Measurements from ENCODE around the gene NEK10.
"Not testable (repeated sequence)": the region's sequence is repeated elsewhere in the genome, so short reads cannot be mapped to it uniquely, and the experiment has no call there.

The NEK10 gene

DNA sequence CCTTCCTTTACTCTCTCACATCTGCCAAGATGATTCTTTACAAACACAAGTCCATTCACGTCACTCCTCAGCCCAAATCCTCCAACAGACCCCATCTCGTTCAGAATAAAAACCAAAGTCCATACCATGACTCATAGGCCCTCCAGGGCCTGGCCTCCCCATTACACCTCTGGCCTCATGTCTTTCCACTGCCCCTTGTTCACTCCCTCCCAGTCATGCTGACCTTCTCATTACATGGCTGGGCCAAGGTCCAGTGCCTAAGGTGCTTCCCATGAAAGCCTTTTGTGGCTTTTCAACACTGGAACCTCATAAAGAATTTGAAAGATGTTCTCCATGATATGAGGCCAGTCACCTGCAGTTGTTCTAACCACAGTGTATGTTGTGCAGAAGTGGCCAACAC lies 44.5 kb downstream of the NEK10 start:
- in situ Hi-C loops (cut with HindIII; ENCODE audit: low pct_ligation_motif_present, low pct_unique_long_range_greater_than_20kb, low sequenced_read_pairs): no loop called here
- DNase-seq: no peak

DNA sequence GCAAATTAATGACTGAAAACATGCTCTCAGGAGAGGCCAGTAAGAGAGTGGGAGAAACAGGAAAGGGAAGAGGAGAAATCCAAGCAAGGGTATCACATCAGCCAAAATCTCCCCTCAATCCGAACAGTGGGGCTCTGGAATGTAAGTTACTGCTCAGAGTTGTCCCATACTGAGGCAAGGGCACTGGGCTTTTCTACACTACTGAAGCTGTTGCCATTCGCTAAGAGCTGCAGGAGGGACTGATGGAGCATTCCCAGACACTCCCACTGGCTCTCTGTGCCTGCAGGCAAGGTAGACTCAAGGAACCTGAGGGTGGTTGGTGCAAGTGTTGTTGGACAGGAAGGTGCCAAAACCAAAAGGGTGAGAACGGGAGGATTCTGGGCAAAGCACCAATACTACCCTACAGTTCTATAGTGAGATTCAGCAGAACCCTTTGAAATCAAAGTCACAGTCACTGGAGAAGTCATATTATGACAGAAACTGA lies 46.1 kb downstream of the NEK10 start:
- in situ Hi-C loops (cut with HindIII; ENCODE audit: low pct_ligation_motif_present, low pct_unique_long_range_greater_than_20kb, low sequenced_read_pairs): no loop called here
- no peak for DNase-seq

DNA sequence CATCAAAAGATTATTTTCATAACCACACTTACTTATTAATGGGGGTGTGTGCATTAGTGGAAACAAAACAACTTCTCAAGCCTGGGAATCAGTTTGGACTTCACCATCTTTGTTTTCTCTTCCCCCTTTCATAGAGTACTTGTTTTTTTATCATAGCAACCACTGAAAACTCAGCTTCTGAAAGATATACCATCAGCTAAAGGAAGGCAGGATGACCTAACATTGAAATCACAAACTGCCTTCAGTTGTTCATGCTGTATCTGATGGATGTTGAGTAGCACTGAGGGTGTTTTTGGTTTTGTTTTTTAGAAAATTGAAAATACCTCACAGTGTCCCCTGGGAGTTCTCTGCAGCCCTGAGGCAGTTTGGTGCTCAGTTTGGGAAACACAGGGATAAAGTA lies 46.5 kb downstream of the NEK10 start:
- in situ Hi-C loops (cut with HindIII; ENCODE audit: low pct_ligation_motif_present, low pct_unique_long_range_greater_than_20kb, low sequenced_read_pairs): no loop called here
- no peak for DNase-seq

DNA sequence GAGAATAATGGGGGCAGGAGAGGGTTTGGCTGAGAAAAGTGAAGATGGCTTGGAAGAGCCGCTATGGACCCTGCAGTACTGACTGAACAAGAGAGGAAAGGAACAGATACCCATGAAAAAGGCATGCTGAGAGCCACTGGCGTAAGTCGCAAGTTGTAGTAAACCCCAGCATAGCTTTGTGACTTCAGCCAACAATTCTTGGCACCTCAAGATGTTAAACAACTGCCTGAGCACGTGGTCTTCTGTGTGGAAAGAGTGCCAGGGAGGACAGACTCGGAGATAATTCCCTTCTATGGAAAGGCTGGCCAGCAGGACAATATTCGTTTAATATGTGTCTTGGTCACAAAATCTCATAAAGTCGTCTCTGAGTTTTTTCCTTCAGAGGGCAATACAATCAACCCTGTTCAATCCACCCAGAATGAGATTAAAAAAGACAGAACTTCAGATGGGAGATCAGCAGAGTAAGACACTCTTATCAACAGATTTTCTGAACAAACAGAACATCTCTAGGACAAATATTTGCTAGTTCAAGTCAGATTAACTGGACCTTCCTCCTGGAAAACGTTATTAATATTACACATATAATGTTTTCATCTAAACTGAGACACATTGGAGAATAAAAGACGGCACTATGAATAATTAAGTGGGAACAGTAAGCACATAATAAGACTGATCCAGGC lies 49.2 kb downstream of the NEK10 start:
- DNase-seq: no peak
- in situ Hi-C loops (cut with HindIII; ENCODE audit: low pct_ligation_motif_present, low pct_unique_long_range_greater_than_20kb, low sequenced_read_pairs): no loop called here

DNA sequence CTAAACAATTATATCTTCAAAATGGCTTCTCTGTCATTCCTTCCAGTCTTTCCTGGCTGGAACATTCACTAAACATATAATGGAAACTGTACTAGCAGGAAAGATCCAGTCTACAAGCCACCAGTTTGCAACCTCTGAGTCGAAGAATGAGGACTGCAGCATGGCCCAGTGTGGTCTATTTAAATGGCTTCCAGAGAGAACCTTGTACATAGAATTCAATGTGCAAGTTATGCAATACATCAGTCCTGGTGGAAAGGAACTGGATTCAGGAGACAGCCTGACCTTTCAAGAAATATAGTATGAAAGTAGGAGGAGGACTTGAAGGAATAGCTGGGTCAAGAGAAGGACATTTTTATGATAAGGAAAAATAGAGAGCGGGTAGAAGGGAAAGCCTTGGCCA lies 49.9 kb downstream of the NEK10 start:
- in situ Hi-C loops (cut with HindIII; ENCODE audit: low pct_ligation_motif_present, low pct_unique_long_range_greater_than_20kb, low sequenced_read_pairs): no loop called here
- no peak for DNase-seq

DNA sequence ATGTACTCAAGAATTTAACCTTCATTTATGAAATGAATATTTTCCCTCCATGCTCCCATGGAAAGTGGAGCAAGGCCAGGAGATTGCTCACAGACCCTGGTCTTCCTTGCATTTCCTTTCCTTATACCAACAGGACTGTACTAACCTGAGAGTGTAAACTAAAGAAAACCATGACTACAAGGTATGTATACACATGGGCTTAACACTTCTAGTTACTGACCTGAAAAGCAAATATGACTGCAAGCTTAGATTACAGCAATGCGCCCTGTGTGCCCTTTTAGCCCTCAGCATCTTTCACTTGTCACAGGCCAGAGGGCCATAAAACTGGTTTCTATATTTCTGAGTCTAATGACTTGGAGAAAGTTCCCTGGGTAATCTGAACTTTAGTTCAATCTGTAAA lies 52.1 kb downstream of the NEK10 start:
- in situ Hi-C loops (cut with HindIII; ENCODE audit: low pct_ligation_motif_present, low pct_unique_long_range_greater_than_20kb, low sequenced_read_pairs): no loop called here
- DNase-seq: no peak

DNA sequence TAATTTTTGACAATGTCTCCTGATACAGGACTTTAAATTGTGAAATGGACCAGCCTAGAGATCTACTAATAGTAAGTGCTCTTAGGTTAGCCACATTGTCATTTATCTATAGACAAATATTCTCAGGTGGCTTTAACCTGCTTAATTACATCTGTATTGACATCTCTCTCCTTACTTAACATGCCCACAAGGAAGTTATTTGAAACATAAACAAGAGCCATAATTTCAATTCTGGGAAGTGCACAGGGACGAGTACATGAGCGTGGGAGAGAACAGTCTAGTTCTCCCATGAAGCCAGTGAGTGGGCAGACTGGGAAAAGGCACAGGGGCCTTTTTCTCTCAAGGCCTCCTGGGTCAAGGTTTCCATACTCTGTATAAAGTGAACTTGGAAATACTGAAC lies 54.2 kb downstream of the NEK10 start:
- DNase-seq: no peak
- in situ Hi-C loops (cut with HindIII; ENCODE audit: low pct_ligation_motif_present, low pct_unique_long_range_greater_than_20kb, low sequenced_read_pairs): no loop called here

DNA sequence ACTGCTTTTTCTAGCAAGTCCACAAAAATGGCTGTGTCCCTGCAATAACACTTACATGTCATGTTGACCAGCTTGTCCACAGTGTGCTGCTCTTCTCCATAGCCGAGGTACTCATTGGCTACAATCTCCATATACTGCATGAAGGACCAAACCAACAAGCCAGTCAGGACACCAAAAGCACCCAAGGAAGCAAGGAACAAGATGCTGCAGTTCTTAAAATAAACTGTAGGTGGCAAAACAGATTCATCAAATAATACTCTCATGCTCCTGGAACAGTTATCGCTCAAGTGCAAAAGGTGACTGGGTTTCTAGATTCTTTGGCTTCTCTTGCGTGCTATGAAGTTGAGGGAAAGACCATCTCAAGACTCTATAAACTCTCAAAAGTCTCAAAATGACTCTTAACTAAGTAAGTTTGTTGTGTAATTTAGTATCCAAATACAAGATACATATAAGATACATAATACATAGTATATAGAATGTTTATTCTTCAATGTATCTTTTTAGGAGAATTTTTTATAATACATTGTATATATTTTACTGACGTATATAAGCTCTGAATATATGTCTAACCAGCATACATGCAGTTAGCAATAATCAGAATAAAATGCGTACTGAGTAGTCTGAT lies 57.0 kb downstream of the NEK10 start:
- peak; percentile 77 for DNase-seq
- in situ Hi-C loops (cut with HindIII; ENCODE audit: low pct_ligation_motif_present, low pct_unique_long_range_greater_than_20kb, low sequenced_read_pairs): no loop called here

DNA sequence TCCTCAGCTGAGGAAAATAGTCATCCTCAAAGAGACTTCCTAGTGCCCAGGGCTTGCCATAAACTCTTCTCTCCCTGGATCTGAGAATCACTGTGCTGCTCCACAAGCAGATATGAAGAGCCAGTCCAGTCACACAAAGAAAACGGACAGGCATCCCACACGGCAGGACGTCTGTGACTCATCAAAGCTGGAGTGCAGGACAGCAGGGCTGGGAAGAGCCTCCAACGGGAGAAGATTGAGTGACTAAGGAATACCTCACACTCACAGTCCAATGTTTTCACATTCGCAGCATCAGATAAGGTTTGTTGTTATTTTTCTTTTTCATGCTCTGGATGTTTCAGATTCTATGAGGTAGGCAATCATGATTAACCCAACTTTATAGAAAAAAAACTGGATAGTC lies 57.8 kb downstream of the NEK10 start:
- in situ Hi-C loops (cut with HindIII; ENCODE audit: low pct_ligation_motif_present, low pct_unique_long_range_greater_than_20kb, low sequenced_read_pairs): no loop called here
- DNase-seq: peak; percentile 84

DNA sequence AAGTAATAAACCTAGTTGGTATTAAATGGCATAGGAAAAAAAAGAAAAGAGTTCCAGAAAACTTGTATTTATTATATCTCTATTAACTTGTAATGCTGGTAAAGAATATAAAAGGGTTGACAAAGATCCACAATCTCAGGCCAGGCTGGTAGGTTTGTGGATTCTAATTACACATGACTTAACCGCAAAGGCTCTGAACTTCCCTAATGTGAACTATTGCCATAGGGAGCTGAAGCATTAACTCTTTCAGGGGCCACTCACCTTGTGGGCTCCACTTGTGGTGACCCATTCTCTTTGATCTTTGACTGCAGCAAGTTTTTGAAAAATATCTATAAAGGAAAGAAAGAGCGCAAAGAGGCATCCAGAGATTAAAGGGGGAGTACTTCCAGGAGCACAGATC lies 58.5 kb downstream of the NEK10 start:
- in situ Hi-C loops (cut with HindIII; ENCODE audit: low pct_ligation_motif_present, low pct_unique_long_range_greater_than_20kb, low sequenced_read_pairs): no loop called here
- DNase-seq: no peak

DNA sequence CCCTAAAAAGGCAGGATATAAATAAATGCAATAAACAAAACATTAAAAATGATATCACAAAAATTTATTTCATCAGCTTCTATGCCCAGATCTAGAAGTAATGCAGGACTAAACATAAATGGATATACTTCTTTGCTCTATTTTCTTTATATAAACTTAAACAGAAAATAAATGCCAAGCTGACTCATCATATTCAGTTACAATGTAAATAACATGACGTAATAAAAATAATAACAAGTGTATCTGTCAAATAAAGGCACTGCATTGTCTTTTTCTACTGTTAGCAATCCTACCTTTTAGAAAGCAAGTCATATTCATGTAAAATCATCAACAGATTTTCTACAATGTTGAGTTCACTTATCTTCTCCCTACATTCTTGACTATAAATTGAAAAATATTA lies 61.6 kb downstream of the NEK10 start:
- no peak for DNase-seq
- in situ Hi-C loops (cut with HindIII; ENCODE audit: low pct_ligation_motif_present, low pct_unique_long_range_greater_than_20kb, low sequenced_read_pairs): no loop called here

DNA sequence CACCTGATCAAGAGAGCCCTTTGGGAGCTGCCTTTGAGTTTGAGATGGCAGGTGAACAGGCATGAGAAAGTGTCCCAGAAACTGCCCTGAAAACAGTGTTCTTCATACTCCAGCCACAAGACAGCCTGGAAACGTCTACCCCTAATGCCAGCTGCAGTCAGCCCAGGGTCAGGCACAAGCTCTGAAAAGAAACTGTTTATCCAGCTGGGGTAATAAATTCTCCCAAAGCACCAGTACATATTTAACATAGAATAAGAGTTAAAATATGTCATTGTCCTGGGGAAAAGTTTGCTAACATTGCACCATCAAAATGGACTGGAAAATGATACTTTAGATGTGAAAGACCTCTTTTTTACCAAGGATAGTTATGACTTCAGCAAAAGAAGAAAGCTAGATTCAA lies 66.3 kb downstream of the NEK10 start:
- in situ Hi-C loops (cut with HindIII; ENCODE audit: low pct_ligation_motif_present, low pct_unique_long_range_greater_than_20kb, low sequenced_read_pairs): no loop called here
- no peak for DNase-seq

DNA sequence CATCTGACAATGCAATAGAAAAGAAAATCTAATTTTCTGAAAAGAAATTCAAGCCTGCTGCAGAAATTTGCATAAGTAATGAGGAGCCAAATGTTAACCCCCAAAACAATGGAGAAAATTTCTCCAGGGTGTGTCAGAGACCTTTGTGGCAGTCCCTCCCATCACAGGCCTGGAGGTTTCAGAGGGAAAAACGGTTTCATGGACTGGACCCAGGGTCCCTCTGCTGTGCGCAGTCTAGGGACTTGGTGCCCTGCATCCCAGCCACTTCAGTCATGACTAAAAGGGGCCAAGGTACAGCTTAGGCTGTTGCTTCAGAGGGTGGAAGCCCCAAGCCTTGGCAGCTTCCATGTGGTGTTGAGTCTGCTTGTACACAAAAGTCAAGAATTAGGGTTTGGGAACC lies 70.2 kb downstream of the NEK10 start:
- in situ Hi-C loops (cut with HindIII; ENCODE audit: low pct_ligation_motif_present, low pct_unique_long_range_greater_than_20kb, low sequenced_read_pairs); DNase-seq: not testable (repeated sequence)

DNA sequence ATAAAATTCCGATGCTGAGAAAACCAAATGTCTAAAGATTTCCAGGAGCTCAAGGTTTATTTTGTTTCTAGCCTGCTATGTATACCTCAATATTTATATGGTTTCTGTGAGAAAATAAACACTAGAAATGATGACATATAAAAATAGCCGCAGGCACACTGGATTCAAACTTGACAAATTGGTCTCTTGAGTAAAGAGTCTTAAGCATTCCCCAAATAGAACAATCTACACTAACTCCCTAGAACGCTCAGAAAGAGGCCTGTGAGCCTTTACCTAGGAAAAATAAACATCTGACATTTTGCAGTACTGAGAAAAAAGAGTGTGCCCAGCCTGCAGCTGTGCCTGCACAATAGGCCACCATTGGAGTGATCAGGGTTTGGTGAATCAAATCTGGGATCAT lies 75.2 kb downstream of the NEK10 start:
- in situ Hi-C loops (cut with HindIII; ENCODE audit: low pct_ligation_motif_present, low pct_unique_long_range_greater_than_20kb, low sequenced_read_pairs): no loop called here
- DNase-seq: no peak

DNA sequence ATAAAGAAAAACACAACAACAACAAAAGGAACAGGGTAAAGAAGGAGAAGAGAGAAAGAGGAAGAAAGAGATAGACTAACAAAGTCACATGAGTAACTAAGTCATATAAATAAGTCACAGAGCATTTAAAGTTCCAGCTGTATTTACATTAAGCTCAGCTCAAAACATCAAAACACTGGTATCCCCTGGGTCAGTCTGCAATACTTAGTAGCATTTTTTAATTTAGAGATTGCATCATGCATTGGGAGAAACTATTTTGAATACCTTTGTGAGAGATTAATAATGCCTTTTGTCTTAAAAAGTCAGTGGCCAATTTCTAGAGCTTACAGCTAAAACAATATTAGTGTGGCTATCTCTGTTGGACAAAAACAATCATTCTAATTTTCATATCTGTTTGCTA lies 78.4 kb downstream of the NEK10 start:
- in situ Hi-C loops (cut with HindIII; ENCODE audit: low pct_ligation_motif_present, low pct_unique_long_range_greater_than_20kb, low sequenced_read_pairs): no loop called here
- no peak for DNase-seq

DNA sequence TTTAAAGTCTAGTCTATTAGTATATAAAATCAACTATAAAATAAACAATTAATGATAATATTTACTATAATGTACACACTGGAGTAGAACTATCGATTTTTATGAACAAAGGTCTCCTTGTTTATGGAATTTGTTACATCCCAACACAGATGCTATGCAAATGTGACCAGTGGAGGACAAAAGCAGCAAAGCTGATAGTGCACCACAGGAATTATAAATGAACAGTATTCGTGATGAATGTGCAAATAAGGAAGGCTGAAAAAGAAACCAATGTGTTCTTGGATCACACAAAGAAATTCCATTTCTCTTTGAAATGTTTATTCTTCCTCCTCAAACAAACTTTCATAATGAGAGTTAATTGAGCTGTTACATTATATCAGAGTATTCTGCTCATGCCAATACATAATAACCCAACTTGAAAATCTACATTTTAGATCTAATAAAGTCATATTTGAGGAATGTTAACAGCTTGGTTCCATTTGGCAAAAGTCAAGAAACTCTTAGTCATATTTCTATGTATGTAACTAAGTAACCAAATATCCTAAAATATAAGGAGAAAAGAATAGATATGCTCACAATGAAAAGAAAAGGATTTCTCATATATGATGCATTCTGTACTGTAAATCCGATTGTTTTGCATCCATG lies 79.3 kb downstream of the NEK10 start:
- DNase-seq: no peak
- in situ Hi-C loops (cut with HindIII; ENCODE audit: low pct_ligation_motif_present, low pct_unique_long_range_greater_than_20kb, low sequenced_read_pairs): no loop called here

DNA sequence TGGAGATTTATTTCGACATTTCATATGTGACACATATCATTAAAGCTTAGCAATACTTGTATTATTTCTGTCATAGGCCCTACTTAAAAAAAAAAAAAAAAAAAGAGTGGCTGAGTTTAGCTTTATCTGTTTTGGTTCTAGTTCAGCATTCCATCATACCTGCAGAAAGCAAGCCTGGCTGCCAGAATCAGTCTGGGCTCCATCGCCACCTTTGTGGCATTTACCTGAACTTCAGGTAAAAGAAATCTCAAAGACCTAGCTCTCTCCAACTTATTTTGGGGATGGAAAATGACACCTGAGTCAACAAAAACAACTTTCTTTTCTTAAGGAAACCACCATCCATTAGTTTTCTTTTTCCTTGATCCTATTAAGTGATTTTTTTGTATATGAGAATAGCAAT lies 82.1 kb downstream of the NEK10 start:
- no peak for DNase-seq
- in situ Hi-C loops (cut with HindIII; ENCODE audit: low pct_ligation_motif_present, low pct_unique_long_range_greater_than_20kb, low sequenced_read_pairs): no loop called here

DNA sequence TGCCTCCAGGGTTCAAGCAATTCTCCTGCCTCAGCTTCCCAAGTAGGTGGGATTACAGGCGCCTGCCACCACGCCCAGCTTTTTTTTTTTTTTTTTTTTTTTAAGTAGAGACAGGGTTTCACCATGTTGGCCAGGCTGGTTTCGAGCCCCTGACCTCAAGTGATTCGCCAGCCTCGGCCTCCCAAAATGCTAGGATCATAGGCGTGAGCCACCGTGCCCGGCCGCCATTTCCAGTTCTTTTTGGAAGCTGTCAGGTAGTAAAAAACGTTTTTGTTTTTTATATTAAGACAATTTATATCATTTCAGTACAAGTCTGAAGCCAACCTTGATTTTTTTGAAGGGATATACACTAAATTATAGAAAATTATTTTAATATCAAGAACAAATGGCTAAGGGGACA lies 82.7 kb downstream of the NEK10 start:
- DNase-seq; in situ Hi-C loops (cut with HindIII; ENCODE audit: low pct_ligation_motif_present, low pct_unique_long_range_greater_than_20kb, low sequenced_read_pairs): not testable (repeated sequence)

DNA sequence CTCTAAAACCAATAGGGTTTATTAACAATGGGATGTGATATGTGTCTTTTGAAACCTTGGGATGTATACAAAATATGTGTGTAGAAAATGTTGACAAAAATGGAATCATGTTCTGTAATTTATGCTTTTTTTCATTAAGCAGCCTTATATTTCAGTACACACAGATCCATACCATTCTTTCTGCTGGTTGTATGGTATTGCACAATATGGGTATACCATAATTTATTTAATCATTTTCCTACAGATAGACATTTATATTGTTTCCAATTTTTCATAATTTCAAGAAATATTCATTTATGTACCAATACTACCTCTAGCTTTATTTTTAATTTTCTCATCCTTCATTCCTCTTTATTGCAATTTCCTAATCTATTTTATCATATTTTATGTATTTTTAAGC lies 83.5 kb downstream of the NEK10 start:
- DNase-seq: no peak
- in situ Hi-C loops (cut with HindIII; ENCODE audit: low pct_ligation_motif_present, low pct_unique_long_range_greater_than_20kb, low sequenced_read_pairs): no loop called here

DNA sequence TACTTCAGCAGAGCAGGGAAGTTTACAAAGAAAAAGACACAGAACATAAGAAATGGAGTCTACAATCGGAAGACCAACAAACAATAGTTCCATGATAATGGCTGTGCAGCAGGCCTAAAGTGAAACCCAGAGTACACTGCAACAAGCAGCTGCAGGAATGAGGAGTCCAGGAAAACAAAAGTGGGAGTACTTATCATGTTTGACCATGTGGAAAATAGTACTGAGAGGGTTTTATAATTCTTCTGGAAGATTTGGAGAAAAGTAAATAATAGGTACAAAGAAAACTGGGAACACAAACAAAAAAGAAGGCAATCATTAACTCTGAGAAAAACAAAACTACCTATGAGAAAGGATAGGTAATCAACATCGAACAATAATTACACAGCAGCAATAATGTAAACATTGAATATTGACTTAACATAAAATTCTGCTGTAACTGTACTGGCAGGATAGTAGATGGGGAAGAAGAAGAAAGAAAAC lies 87.5 kb downstream of the NEK10 start:
- no peak for DNase-seq
- in situ Hi-C loops (cut with HindIII; ENCODE audit: low pct_ligation_motif_present, low pct_unique_long_range_greater_than_20kb, low sequenced_read_pairs): no loop called here

All from ACHN (cell line).